ENCODE data around the gene KRTAP5-3.

KRTAP5-3 gene

DNA sequence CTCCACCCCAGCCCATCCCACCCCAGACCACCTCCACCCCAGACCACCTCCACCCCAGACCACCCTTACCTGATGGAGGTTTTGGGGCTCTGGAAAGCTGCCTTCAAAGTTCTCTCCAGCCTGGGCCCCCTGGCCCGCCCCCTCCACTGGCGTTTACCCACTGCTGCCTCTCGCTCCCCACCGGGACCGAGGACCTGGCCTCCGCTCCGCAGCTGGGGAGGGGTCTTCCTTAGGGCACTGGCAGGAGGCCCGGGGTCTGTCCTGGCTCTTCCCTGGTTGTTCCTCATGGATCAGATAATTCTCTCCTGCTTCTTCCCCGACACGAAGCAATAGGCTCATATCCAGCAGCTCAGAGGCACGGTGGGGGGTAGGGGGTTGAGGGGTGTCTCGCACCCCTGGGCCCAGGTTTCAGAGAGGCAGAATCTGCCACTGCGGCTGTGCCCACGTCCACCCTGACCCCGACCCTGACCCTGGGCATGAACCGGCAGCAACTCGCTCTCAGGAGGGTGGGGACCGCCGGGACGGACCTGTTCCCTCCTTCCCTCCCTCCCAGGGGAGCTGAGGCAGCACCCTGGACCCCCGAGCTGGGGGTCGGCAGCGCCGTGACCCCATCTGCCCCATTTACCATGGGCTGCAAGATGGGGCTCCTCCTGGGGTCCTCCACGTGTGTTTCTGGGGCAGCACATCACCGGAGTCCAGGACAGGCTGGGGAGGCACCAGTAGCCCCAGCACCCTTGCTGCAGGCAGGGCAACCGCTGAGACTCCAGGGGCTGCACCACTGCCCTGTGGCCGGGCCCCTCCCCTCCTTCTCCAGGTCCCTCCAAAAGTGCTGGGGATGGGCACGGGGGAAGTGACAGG, 34.3 kb upstream of the KRTAP5-3 start:
- no peak for DNase-seq

GRCh38 chr11:1641096-1641495, 32.8 kb upstream of the KRTAP5-3 start:
- DNase-seq = no peak

- DNase-seq = no peak
Measured at GRCh38 chr11:1640076-1640946, 32.0 kb upstream of the KRTAP5-3 start.

GRCh38 chr11:1639666-1640065, 31.4 kb upstream of the KRTAP5-3 start:
- DNase-seq = no peak

DNA sequence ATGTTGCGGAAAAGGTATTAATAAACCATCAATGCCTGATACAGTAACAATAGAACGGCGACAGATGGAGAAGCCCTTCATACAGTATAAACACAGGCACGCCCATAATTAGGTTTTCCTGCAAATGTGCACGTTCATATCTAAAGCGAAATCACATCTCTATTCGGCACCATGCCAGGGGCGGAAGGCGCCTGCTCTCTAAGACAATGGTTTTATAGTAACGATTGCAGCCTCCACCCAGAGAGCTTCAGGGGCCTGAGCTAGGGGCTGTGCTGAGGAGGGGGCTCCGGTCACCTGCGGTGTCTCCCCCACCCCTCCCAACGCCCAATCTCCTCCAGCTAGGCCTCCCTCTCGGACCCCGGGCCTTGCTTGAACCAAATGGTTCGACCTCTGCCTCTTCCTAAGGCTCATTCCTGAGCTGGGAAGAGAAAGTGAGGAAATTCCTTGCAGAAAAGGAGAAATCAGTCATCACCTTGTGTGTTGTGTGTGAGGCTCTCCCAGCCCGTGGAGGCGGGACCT, 30.9 kb upstream of the KRTAP5-3 start:
- no peak for DNase-seq

DNA sequence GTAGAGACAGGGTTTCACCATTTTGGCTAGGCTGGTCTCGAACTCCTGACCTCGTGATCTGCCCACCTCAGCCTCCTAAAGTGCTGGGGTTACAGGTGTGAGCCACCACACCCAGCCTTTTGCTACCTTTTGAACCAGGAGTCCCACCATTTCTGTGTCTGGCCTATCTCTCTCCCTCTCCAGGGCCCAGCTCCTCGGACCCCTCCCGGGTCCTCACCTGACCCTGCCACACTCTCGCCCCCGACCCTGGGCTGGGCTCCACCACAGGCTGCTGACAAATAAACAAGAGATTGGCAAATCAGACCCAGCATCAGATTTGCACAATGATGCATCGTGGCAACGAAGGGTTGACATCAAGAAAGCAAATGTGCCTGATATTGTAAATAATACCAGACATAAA, 30.1 kb upstream of the KRTAP5-3 start:
- DNase-seq = no peak

DNA sequence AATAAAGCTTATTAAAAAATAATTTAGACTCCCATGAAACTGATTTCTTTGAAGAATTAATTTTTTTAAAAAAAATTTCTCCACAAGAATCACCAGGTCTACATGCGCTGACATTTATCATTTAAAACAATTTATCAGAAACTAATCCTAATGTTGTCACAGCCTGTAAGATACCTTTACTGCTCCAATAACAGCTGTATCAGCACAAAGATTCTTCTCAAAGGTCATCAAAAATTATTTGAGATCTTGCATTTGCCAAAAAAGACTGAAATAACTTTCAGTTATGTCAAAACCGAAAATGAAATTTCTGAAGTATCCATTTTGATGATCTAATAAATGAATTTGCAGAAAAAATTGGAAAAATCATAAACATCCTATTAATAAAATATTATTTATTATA, 29.4 kb upstream of the KRTAP5-3 start:
- DNase-seq = no peak

- DNase-seq = no peak
Measured at GRCh38 chr11:1636291-1636950, 28.2 kb upstream of the KRTAP5-3 start.

- no peak for DNase-seq
Measured at GRCh38 chr11:1633864-1634263, 25.6 kb upstream of the KRTAP5-3 start.

DNA sequence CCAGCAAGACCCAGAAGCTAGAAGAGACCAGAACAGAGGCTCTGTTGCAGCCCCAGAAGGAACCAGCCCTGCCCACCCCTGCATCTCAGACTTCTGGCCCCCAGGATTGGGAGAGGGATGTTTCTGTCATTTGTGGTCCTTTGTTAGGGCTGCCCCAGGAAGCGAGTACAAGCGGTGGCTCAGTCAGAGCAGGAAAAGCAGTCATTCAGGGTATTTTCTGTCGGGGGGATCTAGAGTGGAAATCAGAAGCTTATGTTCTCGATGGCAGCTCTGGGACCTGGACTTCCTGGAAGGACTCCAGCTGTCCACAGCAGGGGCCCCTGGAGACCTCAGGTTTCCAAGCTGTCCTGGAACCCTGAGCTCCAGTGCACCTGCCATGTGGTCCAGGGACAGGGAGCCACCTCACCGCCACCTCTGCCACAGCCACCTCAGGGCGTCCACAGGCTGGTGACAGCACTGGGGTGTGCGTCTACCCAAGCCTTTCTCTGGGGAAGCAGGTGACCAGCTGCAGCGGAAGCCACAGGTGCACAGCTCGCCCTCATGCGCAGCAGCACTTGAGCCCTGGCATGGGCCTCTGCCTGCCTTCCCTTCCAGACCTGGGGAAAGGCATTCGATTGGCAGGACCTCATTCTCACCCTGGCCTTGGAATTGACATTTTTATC, 23.9 kb upstream of the KRTAP5-3 start:
- no peak for DNase-seq

DNA sequence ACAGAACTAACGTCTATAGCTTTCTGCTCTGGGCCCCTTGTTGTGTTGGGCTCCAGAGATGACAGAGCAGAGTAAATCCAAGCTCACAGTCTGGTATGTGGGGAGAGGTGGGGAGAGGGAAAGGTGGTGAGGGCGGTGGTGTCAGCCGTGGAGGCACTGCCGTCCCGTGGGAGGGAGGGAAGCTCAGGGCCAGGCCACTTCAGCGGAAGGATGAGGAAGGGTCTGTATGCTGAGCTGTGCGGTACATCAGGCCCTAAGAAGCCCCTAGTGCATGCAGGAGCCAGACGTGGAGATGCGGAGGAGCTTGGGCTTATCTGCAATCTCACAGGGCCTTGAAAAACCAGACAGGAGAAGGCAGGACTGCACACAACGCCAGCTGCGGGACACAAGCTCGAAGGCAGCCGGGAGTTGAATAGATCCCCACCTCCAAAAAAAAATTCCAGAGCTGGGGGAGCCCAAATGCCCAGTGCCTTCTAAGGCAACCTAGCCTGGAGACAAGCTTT, 22.9 kb upstream of the KRTAP5-3 start:
- DNase-seq = no peak

DNA sequence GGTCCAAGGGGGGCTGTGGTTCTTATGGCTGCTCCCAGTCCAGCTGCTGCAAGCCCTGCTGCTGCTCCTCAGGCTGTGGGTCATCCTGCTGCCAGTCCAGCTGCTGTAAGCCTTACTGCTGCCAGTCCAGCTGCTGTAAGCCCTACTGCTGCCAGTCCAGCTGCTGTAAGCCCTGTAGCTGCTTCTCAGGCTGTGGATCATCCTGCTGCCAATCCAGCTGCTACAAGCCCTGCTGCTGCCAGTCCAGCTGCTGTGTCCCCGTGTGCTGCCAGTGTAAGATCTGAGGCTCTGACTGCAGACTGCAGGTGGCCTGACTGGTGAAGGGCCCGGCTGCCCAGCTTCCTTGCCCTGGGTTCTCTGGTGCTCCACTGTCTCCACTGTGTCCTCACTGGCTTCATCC, 22.0 kb upstream of the KRTAP5-3 start:
- DNase-seq = no peak

GRCh38 chr11:1629326-1630185, 21.3 kb upstream of the KRTAP5-3 start, which contains the start of gene KRTAP5-5:
Gene KRTAP5-5 (plus strand): TSS chr11:1629775. CDS start chr11:1629841, 66 bp downstream.
- no peak for DNase-seq

DNA sequence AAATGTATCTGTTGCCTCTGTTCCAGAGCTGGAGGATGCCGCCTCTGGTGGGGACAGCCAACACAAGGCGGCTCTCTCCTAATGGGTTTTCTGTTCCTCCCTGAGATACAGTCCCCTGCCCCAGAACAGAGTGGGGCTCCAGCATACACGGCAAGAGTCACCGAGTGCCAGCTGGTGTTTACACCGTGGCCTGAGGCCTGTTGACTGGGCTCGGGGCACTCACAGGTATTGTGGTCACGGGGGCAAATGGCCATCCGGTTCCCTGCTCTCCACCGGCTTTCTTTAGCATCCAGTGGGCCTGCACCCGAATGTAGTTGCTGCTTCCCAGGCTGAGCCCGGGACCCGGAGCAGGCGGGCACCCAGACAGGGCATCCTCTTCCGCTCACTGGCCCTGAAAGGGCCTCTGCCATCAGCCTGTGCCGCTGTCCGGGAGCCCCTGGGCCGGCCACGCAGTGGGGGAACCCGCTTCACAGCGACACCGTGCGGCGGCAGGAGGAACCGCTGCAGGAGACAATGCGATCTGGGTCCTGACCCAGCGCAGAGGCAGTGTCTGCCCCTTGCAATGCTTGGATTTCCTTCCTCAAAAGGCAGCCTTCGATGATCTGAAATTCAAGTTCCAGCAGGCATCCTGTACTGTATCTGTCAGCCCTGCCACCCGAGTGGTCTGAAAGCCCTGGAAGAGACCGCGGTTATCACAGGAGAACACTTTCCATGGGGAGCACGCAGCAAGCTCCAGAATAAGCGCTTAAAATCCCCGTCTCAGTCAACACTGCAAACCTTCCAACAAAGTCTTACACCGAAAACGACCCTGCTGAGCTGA, 20.5 kb upstream of the KRTAP5-3 start:
- DNase-seq = no peak

- DNase-seq = no peak
Measured at GRCh38 chr11:1625541-1625940, 17.3 kb upstream of the KRTAP5-3 start.

DNA sequence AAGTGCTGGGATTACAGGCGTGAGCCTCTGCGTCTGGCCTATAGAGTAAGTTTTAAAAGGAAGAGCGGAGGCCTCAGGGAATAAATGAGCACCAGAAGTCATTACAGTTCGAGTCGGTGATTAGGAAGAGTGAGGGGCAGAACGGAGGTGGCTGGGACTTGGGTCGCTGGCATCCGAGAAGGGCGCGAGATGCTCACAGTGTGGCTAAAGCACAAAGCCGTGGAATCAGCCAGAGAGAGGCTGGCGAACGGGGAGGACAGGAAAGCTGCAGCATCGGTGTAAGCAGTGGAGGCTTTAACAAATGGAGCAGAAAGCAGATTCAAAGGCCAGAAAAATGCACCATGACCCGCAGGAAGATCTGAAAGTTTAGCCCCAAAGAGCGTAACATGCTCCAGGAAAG, 16.4 kb upstream of the KRTAP5-3 start:
- no peak for DNase-seq

DNA sequence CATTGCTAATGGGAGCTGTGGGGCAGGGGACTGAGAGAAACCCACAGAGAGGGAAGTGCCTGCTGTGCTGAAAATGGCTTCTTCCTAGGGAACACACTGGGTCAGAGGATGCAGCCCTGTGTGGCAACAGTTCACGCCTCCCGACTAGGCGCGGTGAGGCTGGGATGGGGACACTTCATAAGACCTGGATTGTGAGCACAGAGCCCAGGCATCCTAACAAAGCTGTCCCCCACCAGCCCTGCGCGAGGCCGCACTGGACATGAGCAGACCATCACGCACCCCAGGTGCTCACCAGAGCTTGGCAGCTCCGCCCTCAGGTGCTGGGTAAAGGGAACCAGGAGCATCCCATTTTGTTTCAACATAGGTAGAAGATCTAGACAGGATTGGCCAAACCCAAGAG, 15.5 kb upstream of the KRTAP5-3 start:
- no peak for DNase-seq

- DNase-seq = no peak
Measured at GRCh38 chr11:1622086-1622485, 13.8 kb upstream of the KRTAP5-3 start, which contains the start of gene KRTAP5-4. Gene KRTAP5-4 (minus strand): TSS chr11:1622138. CDS start chr11:1622093, 45 bp downstream.

GRCh38 chr11:1619449-1619848, 11.2 kb upstream of the KRTAP5-3 start:
- DNase-seq = no peak

DNA sequence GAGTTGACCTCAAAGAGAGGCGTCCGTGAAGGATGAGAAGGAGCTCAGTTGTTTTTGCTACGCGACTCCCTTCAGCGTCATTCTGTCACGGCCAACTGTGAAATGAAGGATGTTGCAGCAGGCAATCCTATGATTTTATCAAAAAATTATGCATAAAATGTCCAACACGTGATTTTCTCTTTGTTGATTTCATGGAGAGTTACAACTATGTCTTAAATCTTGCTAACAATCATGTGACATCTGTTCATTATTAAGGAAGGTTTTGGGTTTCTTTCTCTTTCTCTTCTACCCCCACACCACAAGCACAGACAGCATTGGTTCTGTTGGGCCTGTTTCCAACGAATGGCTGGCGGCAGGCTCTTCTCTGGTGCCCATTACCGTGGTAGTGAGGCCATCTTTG, 10.0 kb upstream of the KRTAP5-3 start:
- no peak for DNase-seq
